HG03175 (cell line): ENCODE data around the gene OLFML2A.

Experiments used
- ATAC-seq: cut with Tn5 transposase; IDR thresholded peaks from one replicate; pipeline ENCODE4 v1.9.1; 2021; ENCODE audit warnings: mild to moderate bottlenecking, moderate library complexity; ENCODE audit not compliant: unreplicated experiment

Gene OLFML2A

DNA sequence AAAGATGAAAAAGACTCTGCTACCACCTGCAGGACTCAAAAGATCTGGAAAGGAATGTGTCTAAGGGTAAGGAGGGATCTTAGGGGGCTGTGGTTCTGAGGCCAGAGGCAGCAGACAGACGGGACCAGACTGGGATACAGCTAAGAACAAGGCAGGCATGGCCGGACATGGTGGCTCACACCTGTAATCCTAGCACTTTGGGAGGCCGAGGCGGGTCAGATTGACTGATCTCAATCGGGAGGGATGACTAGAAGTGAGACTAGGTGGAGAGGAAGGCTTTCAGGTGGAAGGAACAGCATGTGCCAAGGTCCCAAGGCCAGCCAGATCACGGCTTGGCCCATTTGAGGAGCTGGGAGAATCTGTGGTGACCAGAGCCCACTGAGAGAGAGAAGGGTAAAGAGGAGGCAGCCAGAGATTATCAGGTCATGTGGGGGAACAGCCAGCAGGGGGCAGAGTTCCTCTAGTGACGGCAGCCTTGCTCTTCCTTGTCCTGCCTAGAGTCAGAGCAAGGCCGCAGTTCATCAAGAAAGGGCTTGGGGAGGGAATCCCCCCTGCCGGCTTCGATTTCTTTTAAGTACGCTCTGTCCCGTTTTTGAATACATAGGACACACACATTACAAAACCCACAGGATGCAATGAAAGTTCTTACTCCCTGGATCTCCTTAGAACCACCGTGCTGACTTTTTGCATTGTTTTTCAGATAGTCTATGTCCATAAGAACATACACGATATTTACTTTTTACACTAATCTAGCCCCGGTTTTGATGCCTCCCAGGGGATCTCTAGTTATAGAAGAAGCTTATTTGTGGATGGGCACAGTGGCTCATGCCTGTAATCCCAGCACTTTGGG lies 2.6 kb upstream of the OLFML2A start:
- ATAC-seq: no peak

- ATAC-seq: no peak
Observed at GRCh38 chr9:124776618-124776953, 347 bp upstream of the OLFML2A start.

DNA sequence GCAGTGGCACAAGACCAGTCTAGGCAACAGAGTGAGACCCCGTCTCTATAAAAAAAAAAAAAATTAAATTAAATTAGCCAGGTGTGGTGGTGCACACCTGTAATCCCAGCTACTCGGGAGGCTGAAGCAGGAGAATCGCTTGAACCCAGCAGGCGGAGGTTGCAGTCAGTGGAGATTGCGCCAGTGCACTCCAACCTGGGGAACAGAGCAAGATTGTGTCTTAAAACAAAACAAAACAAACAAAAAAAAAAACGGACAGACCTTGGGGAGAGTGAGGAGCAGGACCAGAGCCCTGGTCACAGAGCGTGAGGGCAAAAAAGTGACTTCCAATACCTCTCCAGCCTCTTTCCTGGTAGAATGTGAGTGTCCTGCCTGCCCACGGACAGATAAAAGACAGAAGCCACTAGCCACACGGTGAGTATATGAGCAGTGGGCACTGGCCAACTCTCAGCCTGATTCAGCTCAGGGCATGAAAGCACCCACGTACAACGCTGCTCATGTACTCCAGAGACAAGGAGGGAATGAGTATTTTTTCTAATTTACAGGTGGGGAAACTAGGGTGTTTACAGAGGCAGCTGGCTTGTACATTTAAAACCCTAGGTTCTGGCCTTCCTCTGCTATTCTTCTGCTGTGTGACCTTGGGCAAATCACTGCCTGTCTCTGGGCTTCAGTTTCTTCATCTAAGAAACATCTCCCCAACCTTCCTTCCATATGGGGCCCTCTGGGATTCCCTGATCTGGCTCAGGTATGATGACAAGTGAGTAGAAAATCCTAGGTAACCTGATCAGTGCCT lies 1.8 kb downstream of the OLFML2A start:
- no peak for ATAC-seq

- no peak for ATAC-seq
Observed at GRCh38 chr9:124779368-124780059, 2.6 kb downstream of the OLFML2A start.

DNA sequence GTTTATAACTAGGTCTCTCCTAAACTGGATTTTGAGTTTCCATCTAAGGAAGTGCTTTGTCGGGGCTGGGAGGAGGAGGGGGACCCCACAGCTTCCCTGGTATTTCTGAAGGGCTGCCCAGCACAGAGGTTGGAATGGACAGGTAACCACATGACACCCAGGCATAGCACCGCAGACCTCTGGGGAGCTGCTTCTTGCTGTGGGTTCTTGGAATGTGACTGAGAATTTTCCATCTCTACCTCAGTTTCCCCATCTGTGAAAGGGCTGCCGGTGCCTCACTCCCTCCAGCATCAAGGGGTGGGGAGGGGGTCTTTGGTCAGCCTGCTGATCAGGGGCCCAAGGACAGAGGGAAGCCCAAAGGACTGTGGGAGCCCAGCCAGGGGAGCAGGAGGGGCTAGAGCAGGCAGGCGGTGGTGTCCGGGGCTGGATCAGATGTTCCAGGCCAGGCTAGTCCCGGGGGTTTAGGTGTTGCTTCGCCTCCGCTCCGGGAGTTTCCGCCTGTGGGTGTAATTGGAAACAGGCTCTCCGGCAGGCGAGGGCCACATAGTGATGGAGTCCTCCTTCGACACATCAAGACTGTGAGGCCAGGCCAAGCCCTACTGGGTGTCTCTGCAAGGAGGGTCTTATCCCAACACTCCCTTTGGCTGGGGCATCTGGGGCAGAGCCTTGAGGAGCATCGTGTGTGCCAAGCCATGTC lies 3.3 kb downstream of the OLFML2A start:
- ATAC-seq: no peak

- no peak for ATAC-seq
Observed at GRCh38 chr9:124780757-124781151, 3.8 kb downstream of the OLFML2A start.

GRCh38 chr9:124781967-124782660 lies 5.2 kb downstream of the OLFML2A start:
- ATAC-seq: no peak

GRCh38 chr9:124782661-124783574 lies 6.0 kb downstream of the OLFML2A start:
- ATAC-seq: no peak

GRCh38 chr9:124783830-124784229 lies 6.9 kb downstream of the OLFML2A start:
- ATAC-seq: no peak

- no peak for ATAC-seq
Observed at GRCh38 chr9:124784509-124784908, 7.6 kb downstream of the OLFML2A start.

GRCh38 chr9:124786881-124787573 lies 10.1 kb downstream of the OLFML2A start:
- ATAC-seq: no peak

DNA sequence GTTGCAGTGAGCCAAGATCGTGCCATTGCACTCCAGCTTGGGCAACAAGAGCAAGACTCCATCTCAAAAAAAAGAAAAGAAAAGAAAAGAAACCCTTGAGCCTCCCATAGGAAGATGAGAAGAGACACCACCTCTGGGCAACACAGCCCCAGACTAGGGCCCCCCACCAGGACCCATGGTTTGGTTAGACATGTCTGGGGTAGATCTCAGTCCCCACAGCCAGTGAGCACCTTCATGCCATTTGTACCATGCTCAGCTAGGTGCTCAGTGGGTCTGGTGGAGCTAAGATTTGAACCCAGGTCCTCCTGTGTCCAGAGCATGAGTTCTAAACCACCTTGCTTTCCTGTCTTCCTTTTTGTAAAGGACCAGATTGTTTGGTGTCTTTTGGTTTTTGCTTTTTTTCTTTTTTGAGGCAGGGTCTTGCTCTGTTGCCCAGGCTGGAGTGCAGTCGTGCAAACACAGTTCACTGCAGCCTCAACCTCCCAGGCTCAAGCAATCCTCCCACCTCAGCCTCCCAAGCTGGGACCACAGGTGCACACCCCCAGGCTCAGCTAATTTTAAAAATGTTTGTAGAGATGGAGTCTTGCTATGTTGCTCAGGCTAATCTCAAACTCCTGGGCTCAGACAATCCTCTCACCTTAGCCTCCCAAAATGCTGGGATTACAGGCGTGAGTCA lies 11.7 kb downstream of the OLFML2A start:
- ATAC-seq: no peak

DNA sequence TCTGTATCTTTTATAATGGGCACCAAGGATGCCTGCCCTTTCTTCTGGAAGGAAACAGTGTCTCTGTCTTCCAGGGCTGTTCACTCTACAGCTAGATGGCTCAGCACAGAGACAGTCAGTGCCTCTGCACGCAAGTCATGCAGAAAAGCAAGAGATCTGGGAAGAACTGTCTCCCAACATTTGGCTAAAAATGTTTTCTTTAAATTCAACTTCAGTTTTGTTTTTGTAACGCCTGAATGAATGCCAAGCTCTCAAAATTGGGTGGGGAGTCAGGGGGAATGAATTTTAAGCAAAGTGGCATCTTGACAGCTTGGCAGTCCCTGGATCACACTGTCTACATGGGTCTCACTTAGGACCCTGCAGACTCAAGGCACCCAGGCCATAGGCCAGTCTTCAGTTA lies 12.6 kb downstream of the OLFML2A start:
- no peak for ATAC-seq

DNA sequence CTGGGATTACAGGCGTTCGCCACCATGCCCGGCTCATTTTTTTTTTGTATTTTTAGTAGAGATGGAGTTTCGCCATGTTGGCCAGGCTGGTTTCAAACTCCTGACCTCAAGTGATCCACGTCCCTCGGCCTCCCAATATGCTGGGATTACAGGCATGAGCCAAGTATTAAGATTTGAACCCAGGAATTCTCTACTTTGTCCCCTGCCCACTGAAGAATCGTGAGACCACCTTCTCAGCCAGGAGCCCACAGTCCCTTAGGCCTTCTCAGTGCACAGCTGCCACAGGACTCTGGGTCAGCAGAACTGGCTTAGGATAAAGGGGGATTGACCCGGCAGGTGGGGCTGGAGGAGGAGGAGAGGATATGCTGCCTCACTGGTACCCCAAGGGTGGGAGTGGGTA lies 13.4 kb downstream of the OLFML2A start:
- no peak for ATAC-seq

DNA sequence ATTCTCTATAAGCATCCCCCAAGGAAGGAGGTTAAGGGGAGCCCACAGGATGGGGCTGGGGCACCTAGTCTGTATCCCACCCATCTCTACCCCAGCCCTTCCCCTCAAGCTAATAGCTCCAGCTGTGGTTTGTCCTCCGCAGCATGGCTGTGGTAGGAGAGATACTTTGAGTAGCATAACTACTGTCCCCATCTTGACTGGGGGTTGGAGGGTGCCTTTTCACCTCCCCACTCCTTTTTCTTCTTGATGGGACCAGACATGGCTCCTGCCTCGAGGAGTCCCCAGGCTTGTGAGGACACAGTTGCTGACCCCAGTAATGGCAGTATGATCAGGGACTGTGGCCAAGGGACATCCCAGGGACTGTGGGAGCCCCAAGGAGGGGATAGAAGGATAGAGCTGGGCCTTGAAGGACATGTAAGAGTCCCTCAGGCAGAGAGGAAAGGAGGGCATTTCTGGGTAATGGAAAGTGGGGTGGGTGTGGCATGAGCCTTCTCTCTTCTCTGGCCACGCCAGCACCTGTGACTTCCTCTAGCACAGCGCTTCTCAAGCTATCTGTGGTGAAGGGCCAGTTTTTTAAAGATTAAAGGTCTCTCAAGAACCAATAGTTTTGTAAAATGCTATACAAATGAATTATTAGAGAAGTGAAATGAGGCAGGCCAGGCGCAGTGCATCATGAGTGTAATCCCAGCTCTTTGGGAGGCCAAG lies 14.0 kb downstream of the OLFML2A start:
- no peak for ATAC-seq

GRCh38 chr9:124792257-124793014 lies 15.5 kb downstream of the OLFML2A start:
- no peak for ATAC-seq

DNA sequence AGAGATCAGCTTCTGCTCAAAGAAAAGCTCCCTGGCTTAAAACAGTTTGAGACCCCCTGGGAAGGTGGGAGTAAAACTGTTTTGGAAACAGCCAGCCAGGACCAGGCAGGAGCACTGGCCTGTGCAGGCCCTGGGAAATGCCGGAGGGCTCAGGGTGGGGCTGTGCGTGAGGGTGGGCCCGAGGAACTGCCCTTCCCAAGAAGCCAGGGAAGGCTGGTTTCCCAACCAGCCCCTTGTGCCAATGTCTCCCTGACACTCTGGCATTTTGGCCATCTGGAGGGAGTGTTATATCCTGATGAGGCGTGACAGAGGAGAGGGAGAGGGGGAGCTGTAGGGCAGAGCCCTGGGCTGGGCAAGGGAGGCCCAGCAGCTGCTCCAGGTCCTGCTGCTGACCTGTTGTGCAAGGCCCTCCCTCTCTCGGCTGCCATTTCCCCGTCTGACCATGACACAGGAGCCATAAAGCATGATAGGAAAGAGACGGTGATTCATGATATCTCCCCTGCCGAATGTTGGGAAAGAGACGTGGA lies 16.1 kb downstream of the OLFML2A start:
- no peak for ATAC-seq
